HepG2 (cell line): ENCODE data around the gene WDR19. TPM values are rescaled to one million over a fixed set of nuclear protein-coding genes. Genes with fewer than 3 reads are reported as not detected.

ENCODE experiments used
- FOXK1 ChIP-seq: sonication (generic); formaldehyde crosslinking; IDR thresholded peaks from 2 replicates; pipeline ENCODE4 v1.4.0; 2020; ENCODE audit warnings: low read depth, missing genetic modification reagents, borderline replicate concordance
- HNF4A ChIP-seq: sonication (generic); formaldehyde crosslinking; IDR thresholded peaks from 2 replicates; pipeline ENCODE4 v1.4.0; 2020; ENCODE audit warnings: missing genetic modification reagents
- NONO ChIP-seq, 2 experiments: fragments of 450-650 bp in 1 of 2; sonication (generic) in 1 of 2; formaldehyde crosslinking in 1 of 2; IDR thresholded peaks in 1 of 2; conservative IDR thresholded peaks in 1 of 2; 2 replicates each; pipeline versions ENCODE4 v1.6.1 to v1.8.0; 2017 to 2022; ENCODE audit warnings: mild to moderate bottlenecking in 1 of 2, missing genetic modification reagents in 1 of 2, moderate library complexity in 1 of 2
- POLR2A ChIP-seq, 2 experiments: IDR thresholded peaks; 2 replicates each; pipeline ENCODE4 v1.6.1; 2011; ENCODE audit warnings: low read depth in 2 of 2, low read length in 2 of 2, mild to moderate bottlenecking in 1 of 2, moderate library complexity in 1 of 2; ENCODE audit not compliant: insufficient read depth in 1 of 2
- RBAK ChIP-seq: sonication (generic); formaldehyde crosslinking; IDR thresholded peaks from 2 replicates; pipeline ENCODE4 v1.5.1; 2020; ENCODE audit warnings: mild to moderate bottlenecking, missing genetic modification reagents
- REL ChIP-seq: sonication (generic); formaldehyde crosslinking; conservative IDR thresholded peaks from 2 replicates; pipeline ENCODE4 v1.8.0; 2022; ENCODE audit warnings: mild to moderate bottlenecking, missing genetic modification reagents, moderate library complexity
- RELA ChIP-seq: sonication (generic); formaldehyde crosslinking; IDR thresholded peaks from 2 replicates; pipeline ENCODE4 v1.4.0; 2020; ENCODE audit warnings: missing genetic modification reagents
- RFX1 ChIP-seq: fragments of 450-650 bp; IDR thresholded peaks from 2 replicates; pipeline ENCODE4 v1.6.1; 2017
- SAFB2 ChIP-seq: sonication (generic); formaldehyde crosslinking; IDR thresholded peaks from 2 replicates; pipeline ENCODE4 v1.5.1; 2020; ENCODE audit warnings: missing genetic modification reagents, low read depth, mild to moderate bottlenecking, borderline replicate concordance
- SATB2 ChIP-seq: sonication (generic); formaldehyde crosslinking; IDR thresholded peaks from 2 replicates; pipeline ENCODE4 v1.5.0; 2020; ENCODE audit warnings: missing genetic modification reagents
- SP4 ChIP-seq: sonication (generic); formaldehyde crosslinking; IDR thresholded peaks from 2 replicates; pipeline ENCODE4 v1.8.1; 2023; ENCODE audit warnings: mild to moderate bottlenecking, missing genetic modification reagents
- TARDBP ChIP-seq: sonication (generic); formaldehyde crosslinking; IDR thresholded peaks from 2 replicates; pipeline ENCODE4 v1.8.0; 2022; ENCODE audit warnings: mild to moderate bottlenecking, missing genetic modification reagents
- TBP ChIP-seq: sonication (generic); formaldehyde crosslinking; IDR thresholded peaks from 2 replicates; pipeline ENCODE4 v1.5.0; 2020; ENCODE audit warnings: missing genetic modification reagents
- TEAD3 ChIP-seq: optimal IDR thresholded peaks from 2 replicates; pipeline ENCODE3; 2016; ENCODE audit warnings: borderline replicate concordance
- TFDP1 ChIP-seq: IDR thresholded peaks from 2 replicates; pipeline ENCODE4 v1.6.1; 2016; ENCODE audit warnings: missing compliant biosample characterization, missing genetic modification reagents, borderline replicate concordance
- TGIF2 ChIP-seq: IDR thresholded peaks from 2 replicates; pipeline ENCODE4 v1.6.1; 2016; ENCODE audit warnings: control low read depth, missing compliant biosample characterization
- TOE1 ChIP-seq: sonication (generic); formaldehyde crosslinking; IDR thresholded peaks from 2 replicates; pipeline ENCODE4 v1.4.0; 2020; ENCODE audit warnings: mild to moderate bottlenecking, missing genetic modification reagents
- ZBTB37 ChIP-seq: sonication (generic); formaldehyde crosslinking; IDR thresholded peaks from 2 replicates; pipeline ENCODE4 v1.4.0; 2020; ENCODE audit warnings: mild to moderate bottlenecking, missing genetic modification reagents
- ZBTB38 ChIP-seq: sonication (generic); formaldehyde crosslinking; IDR thresholded peaks from 2 replicates; pipeline ENCODE4 v1.5.1; 2020; ENCODE audit warnings: mild to moderate bottlenecking, missing genetic modification reagents
- ZBTB39 ChIP-seq: sonication (generic); formaldehyde crosslinking; IDR thresholded peaks from 2 replicates; pipeline ENCODE4 v1.5.0; 2020; ENCODE audit warnings: missing genetic modification reagents
- ZBTB43 ChIP-seq: sonication (generic); formaldehyde crosslinking; conservative IDR thresholded peaks from 2 replicates; pipeline ENCODE4 v1.4.0; 2020; ENCODE audit warnings: missing genetic modification reagents
- ZNF143 ChIP-seq: sonication (generic); formaldehyde crosslinking; IDR thresholded peaks from 2 replicates; pipeline ENCODE4 v1.4.0; 2020; ENCODE audit warnings: missing genetic modification reagents
- ZNF225 ChIP-seq: sonication (generic); formaldehyde crosslinking; IDR thresholded peaks from 2 replicates; pipeline ENCODE4 v1.4.0; 2020; ENCODE audit warnings: mild to moderate bottlenecking, missing genetic modification reagents
- ZNF501 ChIP-seq: sonication (generic); formaldehyde crosslinking; IDR thresholded peaks from 2 replicates; pipeline ENCODE4 v1.5.1; 2020; ENCODE audit warnings: mild to moderate bottlenecking, moderate library complexity, missing genetic modification reagents
- ZNF510 ChIP-seq: sonication (generic); formaldehyde crosslinking; IDR thresholded peaks from 2 replicates; pipeline ENCODE4 v1.4.0; 2020; ENCODE audit warnings: low read depth, mild to moderate bottlenecking, missing genetic modification reagents
- ZNF891 ChIP-seq: sonication (generic); formaldehyde crosslinking; IDR thresholded peaks from 2 replicates; pipeline ENCODE4 v1.5.0; 2020; ENCODE audit warnings: mild to moderate bottlenecking, missing genetic modification reagents
- polyA plus RNA-seq, 8 experiments: library from polyadenylated mRNA; depleted of rRNA in 3 of 8; stranded (reverse) in 7 of 8; unstranded in 1 of 8; fragments of >200 nt; fragmentation: Illumina TruSeq in 4 of 8; extraction: Trizol in 4 of 8; gene quantifications; 2 replicates each; pipeline versions ENCODE4 v1.2.1 to v1.2.3, GENCODE V29; 2011 to 2016; ENCODE audit warnings: low read depth in 4 of 8, missing spikeins in 1 of 8, mixed read lengths in 1 of 8; ENCODE audit not compliant: insufficient read depth in 1 of 8
- total RNA-seq, 5 experiments: library from RNA; depleted of rRNA; stranded (reverse); fragments of >200 nt; fragmentation: Illumina TruSeq; extraction: Trizol; gene quantifications; 2 replicates each; pipeline ENCODE4 v1.2.3, GENCODE V29; 2016; ENCODE audit warnings: low read depth in 1 of 5

WDR19 gene
- total and polyA plus RNA-seq, 2 of the 13 experiments (the other 11 are each of a cell fraction or from before 2014, with no cell fraction given), result 22.9 to 34.1 TPM

- no peak for TF ChIP-seq ZBTB39 (CRISPR knock-in tag)
- TF ChIP-seq TEAD3 (CRISPR knock-in tag), result peak; percentile 34
- TF ChIP-seq SP4 (CRISPR knock-in tag), result peak; percentile 22; the same call in 1 of the 2 replicates
- TF ChIP-seq ZNF225, result no peak
- no peak for TF ChIP-seq NONO (IDR thresholded peaks at IDR 0.05)
- no peak for TF ChIP-seq NONO (CRISPR knock-in tag; conservative IDR thresholded peaks at IDR 0.05)
- no peak for TF ChIP-seq RELA (CRISPR knock-in tag)
- 0 out of 2 replicates have a peak, but pooled peaks have one; percentile 17 for TF ChIP-seq TGIF2
- TF ChIP-seq FOXK1 (CRISPR knock-in tag), result peak; percentile 59; the same call in 1 of the 2 replicates
- TF ChIP-seq ZNF510, result no peak
- no peak for TF ChIP-seq RBAK (CRISPR knock-in tag)
- peak; percentile 80 for TF ChIP-seq ZNF501
- no peak for TF ChIP-seq ZBTB37
- no peak for TF ChIP-seq SATB2
- no peak for TF ChIP-seq ZBTB43 (CRISPR knock-in tag)
- 0 out of 2 replicates have a peak, but pooled peaks have one; percentile 31 for TF ChIP-seq ZNF891 (CRISPR knock-in tag)
- TF ChIP-seq HNF4A (CRISPR knock-in tag), result no peak
- TF ChIP-seq TARDBP, result no peak; the same call in 1 of the 2 replicates
- peak; percentile 44; the same call in 1 of the 2 replicates for TF ChIP-seq TFDP1
- 0 out of 2 replicates have a peak, but pooled peaks have one; percentile 19 for TF ChIP-seq ZBTB38 (CRISPR knock-in tag)
- TF ChIP-seq ZNF143 (CRISPR knock-in tag), result peak; percentile 46
- no peak for TF ChIP-seq TOE1 (CRISPR knock-in tag)
- TF ChIP-seq RFX1, result peak; percentile 91
- no peak for TF ChIP-seq TBP (CRISPR knock-in tag)
- no peak for TF ChIP-seq REL (CRISPR knock-in tag)
- TF ChIP-seq SAFB2 (CRISPR knock-in tag), result no peak
- peak in 1 of 2 experiments; percentile 33; a peak in 2 of 4 replicates for TF ChIP-seq POLR2A (IDR thresholded peaks at IDR 0.05; ENCODE audit: insufficient read depth in 1 of 2, low read depth in 2 of 2, low read length in 2 of 2)
Observed at GRCh38 chr4:39181905-39182638, at the start of gene WDR19 (continued).
